ENCODE measurements around the gene PAPSS2. TPM values are rescaled to one million over a fixed set of nuclear protein-coding genes. Genes with fewer than 3 reads are reported as not detected.

Gene PAPSS2
- total RNA-seq, 4 donors from 2014 or later, result 25.5 to 32.1 (median 28.8) TPM

GRCh38 chr10:87623191-87623590 lies 36.5 kb upstream of the PAPSS2 start:
- intact Hi-C loops (cut with DNase I), result no loop called here
- Histone ChIP-seq H3K4me3 (replicated peaks in 1 of 3) (no peak overlapping the region), H3K27me3 (no peaks in the 10 kb centered on the region), H3K36me3 (no peaks in the 10 kb centered on the region), H3K4me1 (peaks cover 27 to 33% of the 10 kb centered on the region in 2 donors), H3K9me3 (no peaks in the 10 kb centered on the region), H3K27ac (no peak overlapping the region)
- 90 to 92% methylated on average over 1 of the region's 1 CpG for WGBS, 2 donors
- DNase-seq, result no peak
- TF ChIP-seq CTCF (IDR thresholded peaks at IDR 0.05) (no peak), POLR2A (IDR thresholded peaks at IDR 0.05) (no peak)

GRCh38 chr10:87625661-87626060 lies 34.0 kb upstream of the PAPSS2 start:
- DNase-seq, result no peak
- intact Hi-C loops (cut with DNase I), result no loop called here
- Histone ChIP-seq H3K4me1 (peaks cover 20 to 24% of the 10 kb centered on the region in 2 donors), H3K27me3 (no peaks in the 10 kb centered on the region), H3K36me3 (no peaks in the 10 kb centered on the region), H3K9me3 (no peaks in the 10 kb centered on the region), H3K4me3 (replicated peaks in 1 of 3) (no peak overlapping the region), H3K27ac (no peak overlapping the region)
- TF ChIP-seq CTCF (IDR thresholded peaks at IDR 0.05) (no peak), POLR2A (IDR thresholded peaks at IDR 0.05) (no peak)
- 23 to 50% methylated on average over 1 of the region's 1 CpG for WGBS, 2 donors

GRCh38 chr10:87626422-87626892 lies 33.2 kb upstream of the PAPSS2 start:
- no peak for TF ChIP-seq POLR2A (IDR thresholded peaks at IDR 0.05)
- no peak for TF ChIP-seq CTCF (IDR thresholded peaks at IDR 0.05)
- Histone ChIP-seq H3K27ac (peak overlapping the region in 2 of 3 donors; percentile 43 to 44), H3K4me3 (replicated peaks in 1 of 3) (no peak overlapping the region), H3K9me3 (no peaks in the 10 kb centered on the region), H3K27me3 (no peaks in the 10 kb centered on the region), H3K4me1 (peaks cover 17 to 19% of the 10 kb centered on the region in 2 donors), H3K36me3 (no peaks in the 10 kb centered on the region)
- intact Hi-C loops (cut with DNase I), result no loop called here
- DNase-seq, result peak; percentile 41 to 49
- 86 to 90% methylated on average over 1 of the region's 1 CpG for WGBS, 2 donors

- Histone ChIP-seq H3K4me3 (replicated peaks in 1 of 3) (no peak overlapping the region), H3K4me1 (peaks cover 17 to 19% of the 10 kb centered on the region in 2 donors), H3K9me3 (no peaks in the 10 kb centered on the region), H3K27me3 (no peaks in the 10 kb centered on the region), H3K27ac (no peak overlapping the region), H3K36me3 (no peaks in the 10 kb centered on the region)
- no peak for DNase-seq
- TF ChIP-seq POLR2A (IDR thresholded peaks at IDR 0.05) (no peak), CTCF (IDR thresholded peaks at IDR 0.05) (no peak)
- intact Hi-C loops (cut with DNase I), result no loop called here
- 92 to 95% methylated on average over 7 of the region's 7 CpGs for WGBS, 2 donors
Measured at GRCh38 chr10:87630171-87630570, 29.5 kb upstream of the PAPSS2 start.

GRCh38 chr10:87632454-87632853 lies 27.2 kb upstream of the PAPSS2 start:
- Histone ChIP-seq H3K9me3 (no peaks in the 10 kb centered on the region), H3K36me3 (no peaks in the 10 kb centered on the region), H3K4me3 (replicated peaks in 1 of 3) (no peak overlapping the region), H3K4me1 (peaks cover 9 to 11% of the 10 kb centered on the region in 2 donors), H3K27ac (no peak overlapping the region), H3K27me3 (no peaks in the 10 kb centered on the region)
- TF ChIP-seq POLR2A (IDR thresholded peaks at IDR 0.05) (no peak), CTCF (IDR thresholded peaks at IDR 0.05) (no peak)
- WGBS, 2 donors, result 95 to 97% methylated on average over 4 of the region's 4 CpGs
- intact Hi-C loops (cut with DNase I), result no loop called here
- DNase-seq, result no peak
